Stimulated activated CD4-positive, alpha-beta T cell treated with anti-CD3 and anti-CD28 coated beads, Interleukin-12 subunit alpha, Interleukin-12 subunit beta, amount 100 ng/mL, for 4 hours (primary cell): Measurements from ENCODE around the gene CLIP4.

Source experiments
- DNase-seq: peaks from one replicate; pipeline ENCODE4 v3.0.0-alpha.2; 2020

The CLIP4 gene

DNA sequence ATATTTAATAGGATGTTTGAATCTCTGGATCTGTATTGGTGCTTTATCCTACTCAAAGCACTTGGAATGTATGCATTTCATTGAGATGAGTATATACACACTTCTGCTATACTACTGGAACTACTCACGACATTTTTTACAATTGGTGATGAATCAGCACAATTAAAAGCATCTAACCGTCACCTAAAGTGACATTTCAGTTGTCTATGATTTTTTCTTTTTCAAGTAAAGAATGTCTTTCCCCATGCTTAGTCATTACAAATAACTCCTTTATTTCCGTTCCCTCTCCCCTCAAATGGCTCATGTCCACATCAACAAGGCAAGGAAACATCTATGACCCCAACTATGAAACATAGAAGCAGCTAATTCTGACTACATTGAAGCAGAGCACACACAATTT, 77.3 kb downstream of the CLIP4 start:
- DNase-seq, result no peak

DNA sequence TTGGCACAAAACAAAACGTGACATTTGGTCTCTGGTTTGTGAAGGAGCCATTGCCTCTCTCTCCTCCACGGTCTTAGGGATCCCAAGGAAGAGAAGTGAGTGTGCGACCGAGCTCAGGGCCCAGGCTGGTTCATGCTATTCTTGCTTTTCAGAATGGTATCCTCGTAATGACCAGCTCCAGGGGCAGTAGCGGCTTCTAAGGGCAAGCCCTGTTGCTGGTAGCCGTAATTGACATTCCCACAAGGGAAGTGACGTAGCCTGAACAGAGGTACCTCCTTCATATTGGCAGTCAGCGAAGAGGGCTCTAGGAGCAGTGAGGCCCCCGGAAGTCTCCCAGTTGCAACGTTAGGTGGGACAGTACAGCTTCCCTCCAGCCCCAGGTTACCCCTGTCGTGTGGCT, 77.9 kb downstream of the CLIP4 start:
- DNase-seq, result no peak

DNA sequence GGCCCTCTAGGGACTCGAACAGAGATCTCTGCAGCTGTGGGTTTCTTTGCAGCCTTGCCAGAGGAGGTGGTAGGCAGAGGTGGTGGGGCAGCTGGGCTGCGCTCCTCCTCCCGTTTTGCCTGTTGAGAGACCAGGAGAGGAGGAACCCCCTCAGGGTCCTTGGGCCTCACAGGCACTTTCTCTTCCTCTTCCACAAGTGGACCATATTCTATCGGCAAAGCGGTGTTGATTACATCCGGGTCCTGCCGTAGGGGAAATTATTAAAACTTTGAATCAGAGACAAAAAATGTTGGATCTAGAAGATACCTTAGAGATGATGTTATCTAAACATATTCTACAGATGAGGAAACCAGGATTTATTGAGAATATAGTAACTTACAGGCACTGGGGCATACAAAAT, 78.5 kb downstream of the CLIP4 start:
- no peak for DNase-seq

DNA sequence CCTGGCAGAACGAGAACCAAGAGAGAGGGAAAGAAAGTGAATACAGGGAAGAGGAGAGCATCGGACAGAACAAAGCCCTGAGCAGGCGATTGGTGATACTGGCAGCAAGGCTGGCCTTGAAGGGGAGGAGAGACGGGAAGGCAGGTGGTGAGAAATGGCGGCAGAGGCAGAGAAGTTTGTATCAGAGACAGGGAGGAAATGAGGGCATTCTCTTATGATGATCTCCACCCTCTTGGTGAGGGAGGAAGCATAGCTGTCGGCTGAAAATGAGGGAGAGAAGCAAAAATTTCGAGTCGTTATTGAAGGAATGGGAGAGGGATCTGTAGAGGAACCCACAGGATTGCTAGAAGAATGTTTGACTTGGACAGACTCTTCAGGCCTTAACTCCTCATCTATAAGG, 80.6 kb downstream of the CLIP4 start:
- DNase-seq, result no peak

DNA sequence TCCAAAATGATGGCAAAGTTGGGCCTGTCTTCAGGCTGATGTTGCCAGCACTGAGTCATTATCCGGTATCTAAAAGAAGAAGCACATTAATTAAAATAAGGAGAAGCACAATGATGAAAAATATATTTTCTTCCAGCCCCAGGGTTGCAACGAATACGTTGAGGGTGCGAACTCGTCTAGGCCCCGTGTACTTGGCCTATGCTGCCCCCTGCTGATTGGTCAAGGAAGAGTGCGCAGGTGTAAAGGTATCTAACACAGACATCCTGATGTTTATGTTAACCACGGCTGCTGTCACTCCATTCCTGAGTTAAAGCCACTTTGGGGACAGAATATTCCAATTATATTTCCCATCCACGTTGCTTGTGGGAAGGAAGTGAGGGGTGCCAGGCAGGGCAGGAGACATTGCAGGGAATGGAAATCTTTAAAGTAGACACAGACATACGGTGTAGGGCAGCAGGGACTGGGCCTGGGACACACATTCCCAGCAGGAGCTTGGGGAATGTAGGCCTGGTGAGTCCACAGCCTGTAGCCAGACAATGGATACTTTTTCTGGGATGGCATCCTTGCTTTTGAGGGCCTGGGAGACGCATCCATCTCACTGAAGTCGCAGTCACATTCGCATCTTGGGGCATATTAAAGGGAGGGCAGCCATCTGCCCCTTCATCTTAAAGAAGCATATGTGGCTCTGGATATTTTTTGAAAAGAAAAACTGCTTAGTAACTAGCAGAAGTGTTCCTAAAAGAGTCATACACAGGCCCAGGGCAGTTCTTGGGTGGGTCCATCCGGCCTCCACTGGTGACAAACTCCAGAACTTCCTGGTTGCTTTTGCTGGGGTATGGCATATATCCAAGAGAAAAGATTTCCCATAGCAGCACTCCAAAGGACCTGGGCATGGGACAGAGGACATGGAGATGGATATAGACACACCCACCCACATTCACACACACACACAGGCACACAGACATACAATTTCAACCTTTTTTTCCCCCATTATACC, 81.9 kb downstream of the CLIP4 start:
- DNase-seq, result peak; percentile 73

DNA sequence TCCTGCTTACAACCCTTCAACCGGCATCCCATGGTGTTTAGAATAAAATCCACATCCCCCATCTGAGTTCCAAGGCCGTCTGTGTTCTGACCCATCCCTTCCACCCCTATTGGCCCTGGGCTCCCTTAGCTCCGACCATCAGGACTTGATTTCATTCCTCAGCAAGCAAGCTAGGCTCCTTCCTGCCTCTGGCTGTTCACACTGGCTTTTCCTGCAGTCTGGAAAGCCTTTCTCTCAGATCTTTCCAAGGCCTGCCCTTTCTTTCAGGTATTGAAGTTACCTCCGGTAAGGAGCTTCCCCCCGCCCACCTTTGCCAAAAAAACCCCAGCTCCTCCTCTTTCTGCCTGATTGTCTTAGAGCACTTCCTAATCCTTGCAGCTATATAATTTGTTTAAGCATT, 86.8 kb downstream of the CLIP4 start:
- no peak for DNase-seq

DNA sequence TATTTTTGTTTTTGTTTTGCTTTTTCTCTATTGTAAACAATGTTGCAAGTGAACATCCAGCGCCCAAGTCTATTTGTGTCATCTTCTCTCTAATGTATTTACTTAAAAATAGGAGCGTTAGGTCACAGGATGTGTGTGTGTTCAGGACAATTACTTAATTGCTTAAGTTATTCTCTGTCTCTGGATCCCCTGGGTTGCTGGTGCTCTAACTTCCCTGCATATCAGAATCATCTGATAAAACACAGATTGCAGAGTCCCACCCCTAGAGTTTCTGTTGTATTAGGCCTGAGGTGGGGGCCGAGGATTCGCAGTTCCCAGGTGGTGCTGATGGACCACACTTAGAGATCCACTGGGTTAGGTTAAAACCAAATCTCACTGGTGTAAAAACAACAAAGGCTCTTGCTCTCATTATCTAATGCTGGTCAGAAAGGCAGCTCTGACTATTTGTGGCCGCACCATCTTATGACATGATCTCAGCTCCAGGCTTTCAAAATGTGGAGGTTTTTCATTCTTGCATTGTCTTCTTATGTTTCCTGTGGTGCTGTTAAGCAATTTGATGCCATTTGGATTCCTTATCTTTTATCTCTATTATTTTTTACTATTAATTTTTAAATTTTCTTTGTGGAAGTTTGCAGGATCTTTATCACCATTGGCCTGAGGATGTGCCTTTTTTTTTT, 87.7 kb downstream of the CLIP4 start:
- DNase-seq, result no peak

DNA sequence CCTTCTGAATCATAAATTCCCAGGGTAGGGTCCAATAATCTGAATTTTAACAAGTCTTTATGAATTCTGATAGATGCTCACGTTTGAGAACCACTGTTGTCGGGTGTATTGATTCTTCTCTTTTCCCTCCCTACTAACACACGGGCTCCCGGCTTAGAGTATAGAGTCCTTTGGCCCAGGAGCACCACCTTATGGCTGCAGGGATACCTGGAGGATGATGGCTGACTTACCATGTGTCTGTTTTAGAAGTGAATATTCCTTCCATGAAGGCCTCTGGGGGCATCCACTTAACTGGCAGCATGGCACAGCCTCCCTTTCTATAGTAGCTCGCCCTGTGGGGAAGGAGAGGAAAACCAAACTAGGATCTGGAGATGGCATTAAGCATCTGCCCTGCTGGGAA, 91.7 kb downstream of the CLIP4 start:
- no peak for DNase-seq

DNA sequence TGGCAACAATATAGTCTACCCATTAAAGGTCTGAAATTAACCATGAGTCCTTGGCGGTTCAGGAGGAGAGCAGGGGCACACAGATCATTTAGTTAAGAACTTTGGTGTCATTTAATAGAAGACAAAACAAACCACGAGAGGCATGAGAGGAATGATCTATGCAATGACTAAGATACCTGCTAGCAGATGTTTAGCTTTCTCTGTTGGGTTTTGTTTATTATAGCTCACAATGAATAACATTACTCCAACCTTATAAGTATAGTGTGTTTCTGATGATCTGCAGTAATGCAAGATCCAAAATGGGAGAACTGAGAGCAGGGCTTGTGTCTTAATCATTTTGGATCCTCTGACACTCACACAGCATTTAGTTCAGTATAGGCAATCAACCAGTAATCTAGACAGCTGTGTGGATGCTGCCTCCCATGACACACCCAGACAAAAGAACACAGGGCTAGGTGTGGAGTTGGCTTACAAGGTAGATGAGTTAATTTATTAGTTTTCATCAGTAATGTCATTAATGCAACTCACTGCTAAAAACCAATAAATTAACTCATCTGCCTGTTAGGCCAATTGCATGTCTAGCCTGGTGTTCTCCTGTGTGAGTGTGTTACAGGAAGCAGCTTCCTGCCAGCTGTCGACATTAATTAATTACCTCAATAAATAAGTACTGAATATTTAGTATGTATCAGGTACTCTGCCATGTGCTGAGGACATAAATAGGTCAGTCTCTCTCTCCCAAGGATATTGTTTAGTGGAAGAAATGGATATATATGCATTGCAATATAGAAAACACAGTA, 92.3 kb downstream of the CLIP4 start:
- DNase-seq, result no peak

DNA sequence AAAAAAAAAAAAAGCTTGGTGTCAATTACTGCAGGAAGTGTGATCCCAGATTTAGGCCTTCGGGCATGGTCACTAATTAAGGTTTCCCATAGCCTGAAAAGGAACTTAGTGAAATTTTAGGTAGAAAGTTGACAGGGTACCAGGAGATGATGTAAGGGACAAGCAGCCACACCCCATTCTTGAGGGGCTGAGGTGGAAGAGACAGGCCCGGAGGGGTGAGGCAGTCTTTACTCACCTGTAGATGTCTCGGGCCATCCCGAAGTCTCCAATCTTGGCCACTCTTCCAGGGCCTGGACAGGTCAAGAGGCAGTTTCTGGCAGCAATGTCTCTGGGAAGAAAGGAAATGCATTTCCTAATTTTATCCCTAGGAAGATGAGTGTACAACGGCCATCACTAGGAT, 94.3 kb downstream of the CLIP4 start:
- DNase-seq, result no peak

DNA sequence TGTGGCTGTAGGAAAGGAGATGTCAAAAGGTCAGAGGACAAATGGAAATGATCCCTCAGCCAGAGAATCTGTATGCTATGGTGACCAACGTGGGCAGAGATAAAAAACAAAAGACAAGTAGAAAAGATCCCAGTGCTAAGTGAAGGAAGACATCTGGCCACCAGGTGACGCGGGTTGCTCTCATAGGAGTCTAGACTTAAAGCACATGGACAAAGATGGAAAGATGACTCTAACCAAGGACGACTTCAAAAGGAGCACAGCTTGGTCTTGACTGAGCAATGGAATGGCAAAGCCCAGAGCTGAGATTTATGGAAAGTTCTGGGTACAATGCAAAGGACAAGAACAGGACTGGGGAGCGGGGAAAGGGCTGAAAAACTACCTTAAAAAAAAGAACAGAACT, 96.8 kb downstream of the CLIP4 start:
- no peak for DNase-seq

DNA sequence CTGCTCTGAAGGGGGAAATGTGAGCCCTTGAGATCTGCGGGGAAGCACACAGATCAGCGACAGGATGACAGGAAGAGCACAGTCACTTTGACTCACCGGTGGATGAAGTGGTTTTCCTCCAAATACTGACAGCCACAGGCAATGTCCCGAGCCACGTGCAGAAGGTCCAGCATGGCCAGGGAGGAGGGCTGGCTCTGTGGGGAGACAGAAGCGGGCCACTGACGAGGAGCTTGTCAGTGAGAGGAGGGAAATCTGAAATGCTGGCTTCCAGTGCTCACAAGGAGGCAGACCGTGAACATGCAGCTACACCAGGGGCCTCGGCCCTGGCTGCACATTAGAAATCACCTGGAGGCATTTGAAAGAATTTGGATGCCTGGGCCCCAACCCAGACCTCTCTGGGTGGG, 98.7 kb downstream of the CLIP4 start:
- no peak for DNase-seq

DNA sequence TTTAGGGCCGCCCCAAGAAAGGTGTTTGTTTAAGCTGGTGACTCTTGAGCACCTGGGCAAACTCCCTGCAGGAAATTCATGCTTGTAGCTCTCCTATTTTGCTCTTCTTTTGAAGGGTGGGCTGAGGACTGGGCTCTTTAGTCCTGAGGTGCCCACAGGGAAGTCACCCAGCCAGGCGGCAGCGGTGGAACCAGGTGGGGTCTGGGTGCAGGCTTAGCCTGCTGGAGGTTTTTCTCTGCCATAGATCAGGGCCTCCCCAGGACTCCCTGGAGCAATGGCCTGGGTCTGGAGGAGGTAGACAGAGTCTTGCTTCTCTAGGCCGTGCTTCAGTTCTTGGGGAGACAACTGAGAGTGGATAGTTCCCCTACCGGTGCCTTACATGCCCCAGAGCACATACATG, 99.9 kb downstream of the CLIP4 start:
- DNase-seq, result no peak

DNA sequence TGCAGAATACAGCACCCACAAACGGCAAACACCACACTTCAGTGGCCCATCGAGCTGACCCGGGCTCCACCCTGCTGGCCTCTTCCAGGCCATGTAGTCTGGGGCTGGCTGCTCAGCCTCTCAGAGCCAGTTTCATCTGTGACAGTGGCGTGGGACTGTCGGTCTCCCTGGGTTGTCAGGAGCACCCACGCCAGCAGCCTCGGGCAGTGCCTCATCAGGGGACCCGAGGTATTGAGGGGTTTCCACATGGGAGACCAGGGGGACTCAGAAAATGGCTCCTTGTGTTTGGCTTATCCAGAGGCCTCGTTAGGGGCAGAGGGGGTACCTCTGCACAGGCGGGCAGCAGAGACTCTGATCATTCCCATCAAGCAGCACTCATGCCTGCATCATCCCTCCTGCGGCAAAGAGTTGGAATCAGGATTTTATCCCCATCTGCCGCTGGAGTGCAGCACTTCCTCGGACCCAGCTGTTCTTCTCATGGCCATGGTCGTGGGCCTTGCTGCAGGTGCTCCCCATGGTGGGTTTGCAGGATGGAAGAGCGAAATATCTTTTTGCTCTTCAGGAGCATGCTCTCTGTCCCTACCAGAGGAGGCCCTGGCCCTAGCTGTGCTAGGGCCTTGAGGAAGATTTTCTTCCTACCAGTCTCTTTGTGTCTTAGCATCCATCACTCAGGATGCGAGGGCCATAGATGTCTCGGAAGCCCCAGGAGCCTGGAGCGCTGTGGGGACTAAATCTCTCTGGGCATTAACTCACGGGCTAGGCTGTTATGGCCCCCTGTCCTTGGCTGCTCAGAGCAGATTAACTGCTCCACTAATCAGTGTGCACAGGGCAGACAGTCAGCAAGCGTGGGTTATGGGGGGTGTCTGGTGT, 100.8 kb downstream of the CLIP4 start:
- no peak for DNase-seq

DNA sequence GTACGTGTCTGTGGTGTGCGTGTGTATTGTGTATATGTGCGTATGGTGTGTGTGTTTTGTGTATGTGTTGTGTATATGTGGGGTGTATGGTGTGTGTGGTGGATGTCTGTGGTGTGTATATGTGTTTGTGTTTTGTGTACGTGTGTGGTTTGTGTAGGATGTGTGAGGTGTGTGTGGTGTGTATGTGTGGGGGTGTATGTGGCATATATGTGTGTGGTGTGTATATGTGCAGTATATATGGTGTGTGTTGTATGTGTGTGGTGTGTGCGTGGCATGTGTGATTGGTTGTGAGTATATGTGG, 101.3 kb downstream of the CLIP4 start:
- no peak for DNase-seq

DNA sequence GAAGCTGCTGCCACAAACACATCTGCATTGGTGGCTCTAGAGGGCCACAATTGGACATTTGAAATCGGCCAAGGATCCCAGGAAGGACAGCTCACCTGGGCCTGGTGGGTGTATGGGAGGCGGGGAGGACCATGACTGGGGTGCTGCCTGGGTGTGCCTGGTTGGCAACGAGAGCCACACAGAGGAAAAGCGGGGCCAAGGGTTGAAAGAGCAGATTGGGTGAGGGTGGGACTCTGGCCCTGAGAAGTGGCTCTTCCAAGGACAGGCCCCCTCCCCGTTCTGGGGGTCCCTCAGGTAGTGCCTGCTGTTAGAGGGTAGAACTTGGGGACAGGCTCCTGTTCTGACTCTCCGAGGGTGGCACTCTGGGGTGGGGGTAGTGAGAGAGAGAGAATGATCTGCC, 102.9 kb downstream of the CLIP4 start:
- DNase-seq, result no peak

DNA sequence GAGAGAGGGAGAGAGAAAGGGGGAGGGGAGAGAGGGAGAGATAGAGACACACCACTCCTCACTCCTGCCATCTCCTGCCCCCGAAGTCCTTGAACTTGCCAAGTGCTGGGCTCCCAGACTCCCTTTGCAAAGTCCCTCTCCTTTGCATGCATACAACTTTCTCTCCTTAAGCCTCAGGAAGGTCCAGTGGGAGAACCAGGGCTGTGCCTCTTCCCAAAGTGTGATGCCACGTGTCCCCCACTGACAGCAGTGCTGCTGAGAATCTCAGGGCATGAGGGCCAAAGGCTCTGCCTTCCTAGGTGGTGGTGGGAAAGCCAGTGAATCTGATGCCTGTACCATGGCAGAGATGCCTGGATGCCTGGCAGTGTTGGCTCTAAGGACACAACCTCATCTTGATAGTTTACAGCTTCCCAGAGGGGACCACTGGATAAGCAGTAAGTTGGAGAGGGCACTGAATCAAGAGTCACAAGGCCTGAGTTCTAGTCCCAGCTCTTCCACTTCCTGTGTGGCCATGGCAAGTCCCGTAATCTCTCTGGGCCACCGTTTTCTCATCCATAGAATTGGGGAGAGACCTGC, 103.4 kb downstream of the CLIP4 start:
- DNase-seq, result no peak

DNA sequence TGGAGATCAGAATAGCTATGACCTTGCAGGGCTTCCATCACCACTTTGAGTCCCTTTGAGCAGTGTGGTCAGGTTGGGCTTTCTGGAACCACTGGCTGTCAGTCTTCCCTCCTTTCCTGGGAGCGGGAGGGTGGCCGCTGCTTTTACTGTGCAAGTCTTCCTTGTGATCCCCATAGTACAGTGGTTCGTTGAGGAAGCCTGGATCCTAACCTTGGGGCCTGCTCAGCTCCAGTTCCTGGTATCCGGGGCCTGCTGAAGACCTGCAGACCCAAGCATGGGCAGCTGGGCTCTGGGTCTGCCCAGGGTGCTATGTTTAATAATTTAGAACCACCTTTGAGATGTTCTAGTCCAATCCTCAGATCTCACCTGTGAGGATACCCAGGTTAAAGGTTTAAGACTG, 104.2 kb downstream of the CLIP4 start:
- no peak for DNase-seq

DNA sequence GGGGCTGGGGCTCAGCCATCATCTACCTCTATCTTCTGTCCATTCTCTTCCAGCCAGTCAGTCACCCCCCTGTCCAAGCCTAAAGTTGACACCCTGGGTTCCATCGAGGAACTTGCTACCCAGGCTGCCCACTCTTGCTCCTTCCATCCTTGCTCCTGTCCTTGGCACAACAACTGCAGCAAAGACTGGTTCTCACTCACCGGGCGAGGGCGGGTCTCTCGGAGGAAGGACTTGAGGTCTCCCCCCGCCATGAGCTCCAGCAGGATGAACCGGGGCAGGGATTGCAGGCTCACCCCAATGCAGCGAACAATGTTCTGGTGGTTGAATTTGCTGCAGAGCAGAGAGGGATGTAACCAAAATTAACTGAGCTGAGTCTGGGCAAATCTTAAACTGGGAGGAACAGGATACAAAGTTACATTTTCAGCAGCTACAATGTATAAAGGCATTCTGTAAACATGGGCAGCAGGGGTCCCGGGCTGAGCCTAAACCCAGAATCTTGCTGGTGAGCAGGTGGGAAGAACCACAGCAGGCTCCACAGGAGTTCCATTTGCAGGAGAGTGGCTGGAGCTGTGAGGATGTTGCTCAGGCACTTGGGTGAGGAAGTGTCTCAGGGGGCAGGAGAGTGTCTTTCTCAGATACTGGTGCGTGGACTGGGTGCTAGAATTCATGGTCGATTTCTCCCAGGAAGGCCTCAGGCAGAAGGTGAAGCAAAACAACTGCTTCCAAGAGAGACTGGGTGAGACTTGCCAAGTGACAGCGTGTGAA, 105.5 kb downstream of the CLIP4 start:
- no peak for DNase-seq

DNA sequence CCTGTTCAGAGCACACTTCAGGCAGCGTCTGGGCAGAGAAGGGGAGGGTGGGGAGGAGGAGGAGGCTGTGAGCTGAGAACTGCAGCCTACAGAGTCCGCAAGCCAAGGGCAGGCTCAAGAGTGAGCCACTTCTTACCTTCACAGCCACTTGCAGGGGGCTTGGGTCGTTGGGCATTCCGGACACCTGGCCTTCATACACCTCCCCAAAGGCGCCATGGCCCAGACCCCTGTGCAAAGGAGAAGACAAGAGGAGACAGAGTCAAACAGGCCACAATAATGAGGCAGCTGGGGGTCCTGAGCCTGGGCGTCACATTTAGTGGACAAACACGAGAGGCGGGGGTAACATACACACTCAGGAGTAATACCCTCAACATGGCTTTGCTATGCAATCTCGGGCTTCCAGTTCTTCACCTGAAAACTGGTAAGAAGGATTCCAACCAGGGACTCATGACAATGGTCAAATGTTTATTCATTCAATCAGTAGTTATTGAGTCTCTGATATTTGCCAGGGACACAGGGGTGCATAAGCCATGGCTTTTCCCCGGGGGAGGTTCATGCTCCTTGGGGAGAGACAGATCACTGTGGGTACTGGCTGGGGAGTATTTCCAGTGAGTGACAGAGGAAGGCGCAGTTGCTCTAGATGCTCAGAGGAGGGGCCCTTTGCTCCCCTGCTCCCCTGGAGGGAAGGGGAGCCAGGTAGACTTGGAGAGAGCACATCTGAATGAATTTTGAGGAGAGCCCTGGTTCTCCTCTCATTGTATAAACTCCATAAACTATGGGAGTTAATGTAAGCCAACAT, 107.4 kb downstream of the CLIP4 start:
- no peak for DNase-seq

DNA sequence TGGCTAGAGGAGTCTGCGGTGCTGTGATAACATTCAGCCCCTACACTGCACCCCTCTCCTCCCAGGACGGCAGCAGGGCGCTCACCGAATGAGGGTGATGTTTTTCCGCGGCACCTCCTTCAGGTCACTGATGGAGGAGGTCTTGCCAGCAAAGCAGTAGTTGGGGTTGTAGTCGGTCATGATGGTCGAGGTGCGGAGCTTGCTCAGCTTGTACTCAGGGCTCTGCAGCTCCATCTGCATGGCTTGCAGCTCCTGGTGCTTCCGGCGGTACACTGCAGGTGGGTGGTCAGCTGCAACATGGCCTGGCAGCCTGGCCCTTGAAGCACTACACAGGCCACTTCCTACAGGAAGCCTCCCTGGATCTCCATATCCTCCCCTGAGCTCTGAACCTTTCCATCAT, 108.0 kb downstream of the CLIP4 start:
- no peak for DNase-seq
